GM18868 (cell line): Measurements from ENCODE around the gene PPT2.

Source experiments
- ATAC-seq: cut with Tn5 transposase; IDR thresholded peaks from one replicate; pipeline ENCODE4 v1.9.1; 2021; ENCODE audit warnings: mild to moderate bottlenecking, moderate library complexity; ENCODE audit not compliant: unreplicated experiment

The PPT2 gene

DNA sequence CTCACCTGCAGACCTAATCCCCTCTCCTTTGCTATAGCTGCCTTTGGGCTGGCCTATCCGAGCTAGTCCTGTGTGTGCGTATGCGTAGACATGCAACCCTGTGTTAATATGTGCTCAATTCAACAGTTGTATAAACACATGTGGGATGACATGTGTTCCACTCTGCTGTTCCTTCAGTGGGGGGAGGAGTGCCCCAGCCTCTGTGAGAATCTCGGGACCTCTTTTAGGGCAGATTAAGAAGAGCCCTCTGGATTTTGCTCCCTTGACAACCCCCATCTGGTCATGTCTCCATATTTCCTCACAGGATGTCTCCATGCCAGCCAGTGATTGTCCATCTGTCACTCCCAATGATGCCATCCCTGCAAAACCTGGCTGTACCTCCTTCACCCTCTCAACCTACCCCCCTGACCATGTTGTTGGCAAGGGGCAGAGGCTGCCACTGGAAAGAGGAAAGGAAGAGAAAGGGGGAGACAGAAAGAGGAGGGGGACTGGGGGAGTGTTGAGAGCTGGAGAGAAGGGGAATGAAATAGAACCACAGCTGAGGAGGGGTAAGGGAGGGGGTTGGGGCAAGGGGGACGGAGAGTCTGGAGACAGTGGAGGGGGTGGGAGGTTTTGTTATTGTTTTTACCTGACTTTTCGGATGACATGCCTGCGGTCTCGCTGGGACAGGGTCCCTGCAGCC, 2.6 kb upstream of the PPT2 start:
- ATAC-seq, result no peak

- ATAC-seq, result no peak
Observed at GRCh38 chr6:32151863-32152768, 1.8 kb upstream of the PPT2 start, which contains the start of gene PRRT1. PRRT1 (minus strand) TSS chr6:32151939; CDS start chr6:32151827, 112 bp downstream.

GRCh38 chr6:32152769-32153563, 975 bp upstream of the PPT2 start:
- ATAC-seq, result no peak

GRCh38 chr6:32154514-32155161, 697 bp downstream of the PPT2 start:
- peak; percentile 64 for ATAC-seq

- ATAC-seq, result no peak
Observed at GRCh38 chr6:32156891-32157290, 3.0 kb downstream of the PPT2 start.

GRCh38 chr6:32158052-32158451, 4.1 kb downstream of the PPT2 start:
- ATAC-seq, result no peak

DNA sequence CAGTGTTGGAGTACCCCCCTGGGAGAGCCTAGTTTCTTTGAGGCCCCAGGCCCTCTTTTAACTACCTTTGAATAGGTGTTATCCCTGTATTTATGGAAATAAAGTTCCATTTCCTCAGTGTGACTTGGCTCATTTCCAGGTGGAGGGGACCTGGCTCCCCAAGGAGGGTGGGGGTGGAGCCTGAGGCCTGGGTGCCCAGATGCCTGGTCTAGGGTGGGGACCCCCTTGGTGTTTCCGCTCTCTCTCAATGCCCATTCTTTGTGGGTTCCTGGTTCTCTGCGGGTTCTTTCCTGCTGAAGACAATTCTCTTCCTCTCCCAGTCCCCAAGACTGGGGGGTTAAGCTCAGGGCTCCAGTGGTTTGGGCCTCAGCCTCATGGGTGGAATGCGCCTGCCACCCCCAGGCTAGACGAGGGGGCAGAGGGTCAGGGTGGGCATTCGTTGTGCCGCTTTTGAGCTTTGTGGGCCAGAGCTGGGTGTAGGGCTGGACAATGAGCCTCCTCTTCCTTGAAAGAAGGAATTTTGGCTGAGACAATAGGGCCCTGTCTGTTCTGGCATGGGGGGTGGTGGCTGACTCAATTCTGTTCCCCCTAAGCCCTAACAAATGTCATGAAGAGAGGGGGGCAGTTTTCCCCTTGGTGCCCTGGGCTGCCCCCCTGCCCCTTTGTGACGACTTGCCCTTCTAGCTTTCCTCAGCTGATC, 9.8 kb downstream of the PPT2 start:
- no peak for ATAC-seq

- ATAC-seq, result no peak
Observed at GRCh38 chr6:32164295-32164694, 10.4 kb downstream of the PPT2 start, which contains the start of gene EGFL8. EGFL8 (plus strand) TSS chr6:32164595; CDS start chr6:32166166, 1,571 bp downstream.

GRCh38 chr6:32166411-32167061, 12.6 kb downstream of the PPT2 start:
- ATAC-seq, result no peak

- ATAC-seq, result no peak
Observed at GRCh38 chr6:32167154-32167760, 13.3 kb downstream of the PPT2 start.

DNA sequence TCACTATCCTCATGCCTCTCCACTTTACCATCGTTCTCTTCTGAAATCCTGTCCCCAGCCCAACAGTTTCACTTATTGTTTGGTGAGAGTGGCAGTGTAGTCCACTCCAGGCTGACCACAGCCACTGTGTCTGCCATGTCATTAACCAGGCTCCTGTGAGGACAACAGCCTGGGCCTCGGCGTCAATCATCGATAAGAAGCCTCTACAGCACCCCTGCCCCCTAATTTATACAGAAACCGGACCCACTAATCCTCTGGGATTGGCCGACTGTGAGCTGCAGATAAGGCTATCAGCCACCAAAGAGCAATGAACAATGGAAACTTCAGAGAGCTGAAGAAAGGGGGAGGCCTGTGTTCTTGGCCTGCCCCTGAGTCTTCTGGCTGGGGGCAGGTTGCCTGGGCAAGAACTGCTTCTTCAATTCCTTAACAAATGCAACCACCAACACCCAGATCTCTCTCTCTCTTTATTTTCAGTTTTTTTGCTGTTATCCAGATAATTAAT, 13.9 kb downstream of the PPT2 start:
- ATAC-seq, result no peak

- ATAC-seq, result no peak
Observed at GRCh38 chr6:32168350-32168749, 14.4 kb downstream of the PPT2 start.

- ATAC-seq, result no peak
Observed at GRCh38 chr6:32168807-32169591, 15.1 kb downstream of the PPT2 start.

- ATAC-seq, result no peak
Observed at GRCh38 chr6:32170294-32170693, 16.4 kb downstream of the PPT2 start.

DNA sequence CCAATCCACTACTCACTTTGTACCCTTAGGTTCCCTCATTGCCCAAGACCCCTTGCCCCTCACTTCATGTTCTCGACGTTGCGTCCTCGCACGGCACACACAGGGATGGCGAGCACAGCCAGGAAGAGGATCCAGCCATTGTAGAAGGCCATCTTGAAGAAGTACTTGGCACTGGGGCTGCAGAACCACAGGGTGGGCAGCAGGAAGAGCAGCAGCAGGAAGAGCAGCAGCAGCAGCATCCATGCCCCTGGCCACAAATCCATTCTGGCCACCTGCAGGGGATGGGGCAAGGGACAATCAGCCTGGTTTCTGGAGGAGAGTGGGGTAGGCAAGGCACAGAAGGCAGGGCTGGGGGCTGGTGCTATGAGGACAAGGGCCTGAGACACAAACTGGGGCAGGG, 17.3 kb downstream of the PPT2 start:
- ATAC-seq, result no peak

- no peak for ATAC-seq
Observed at GRCh38 chr6:32173051-32173727, 19.2 kb downstream of the PPT2 start.

DNA sequence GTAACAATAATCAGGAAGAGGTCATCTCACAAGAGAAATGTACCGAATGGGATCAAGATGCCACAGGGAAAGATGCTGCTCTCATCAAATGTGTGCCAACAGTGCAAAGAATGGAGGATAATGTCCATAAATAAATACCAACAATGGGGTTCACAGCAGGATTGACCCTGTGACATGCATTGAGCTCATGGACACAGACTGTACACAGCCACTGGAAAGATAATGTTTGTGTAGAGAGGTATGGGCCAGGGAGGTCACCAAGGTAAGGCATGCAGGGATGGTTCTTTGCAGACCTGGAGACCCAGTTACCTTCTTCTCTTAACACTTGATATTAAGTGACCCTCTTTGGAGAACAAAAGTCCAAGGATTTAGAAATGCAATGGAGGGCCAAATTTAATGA, 20.5 kb downstream of the PPT2 start:
- no peak for ATAC-seq

GRCh38 chr6:32175322-32175710, 21.4 kb downstream of the PPT2 start:
- ATAC-seq, result no peak
